Measurements from ENCODE around the gene UVRAG.

Gene UVRAG

GRCh38 chr11:76008474-76008873 is 193.5 kb downstream of the UVRAG start:
- DNase-seq (ENCODE audit: low spot score), result no peak
- in situ Hi-C loops (cut with MboI; ENCODE audit: low sequenced_read_pairs, unreplicated experiment), result no loop called here
- TF ChIP-seq CTCF (IDR thresholded peaks at IDR 0.05; ENCODE audit: borderline replicate concordance, control extremely low read depth, extremely low read depth, insufficient read depth, missing control alignments), result no peak

DNA sequence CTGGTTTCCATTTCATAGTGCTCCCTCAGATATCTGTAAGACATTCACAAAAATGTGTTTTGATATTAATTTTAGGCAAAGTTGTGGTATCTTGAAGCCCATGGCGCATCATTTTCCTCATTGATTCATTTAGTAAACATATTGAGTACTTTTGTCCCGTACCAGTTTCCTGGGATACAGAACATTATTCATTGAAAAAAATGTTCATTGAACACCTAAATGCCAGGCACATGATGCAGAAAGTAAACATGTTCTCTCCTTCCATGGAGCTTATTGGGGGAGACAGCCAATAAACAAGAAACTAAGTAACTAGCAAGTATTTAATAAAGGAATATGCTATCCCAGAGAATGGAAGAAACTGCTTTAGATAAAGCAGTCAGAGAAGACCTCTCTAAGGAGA is 195.0 kb downstream of the UVRAG start:
- TF ChIP-seq CTCF (IDR thresholded peaks at IDR 0.05; ENCODE audit: borderline replicate concordance, control extremely low read depth, extremely low read depth, insufficient read depth, missing control alignments), result no peak
- DNase-seq (ENCODE audit: low spot score), result no peak
- in situ Hi-C loops (cut with MboI; ENCODE audit: low sequenced_read_pairs, unreplicated experiment), result no loop called here

- no peak for TF ChIP-seq CTCF (IDR thresholded peaks at IDR 0.05; ENCODE audit: borderline replicate concordance, control extremely low read depth, extremely low read depth, insufficient read depth, missing control alignments)
- in situ Hi-C loops (cut with MboI; ENCODE audit: low sequenced_read_pairs, unreplicated experiment), result no loop called here
- DNase-seq (ENCODE audit: low spot score), result no peak
These were observed 198.5 kb downstream of the UVRAG start for GRCh38 chr11:76013526-76013925.

DNA sequence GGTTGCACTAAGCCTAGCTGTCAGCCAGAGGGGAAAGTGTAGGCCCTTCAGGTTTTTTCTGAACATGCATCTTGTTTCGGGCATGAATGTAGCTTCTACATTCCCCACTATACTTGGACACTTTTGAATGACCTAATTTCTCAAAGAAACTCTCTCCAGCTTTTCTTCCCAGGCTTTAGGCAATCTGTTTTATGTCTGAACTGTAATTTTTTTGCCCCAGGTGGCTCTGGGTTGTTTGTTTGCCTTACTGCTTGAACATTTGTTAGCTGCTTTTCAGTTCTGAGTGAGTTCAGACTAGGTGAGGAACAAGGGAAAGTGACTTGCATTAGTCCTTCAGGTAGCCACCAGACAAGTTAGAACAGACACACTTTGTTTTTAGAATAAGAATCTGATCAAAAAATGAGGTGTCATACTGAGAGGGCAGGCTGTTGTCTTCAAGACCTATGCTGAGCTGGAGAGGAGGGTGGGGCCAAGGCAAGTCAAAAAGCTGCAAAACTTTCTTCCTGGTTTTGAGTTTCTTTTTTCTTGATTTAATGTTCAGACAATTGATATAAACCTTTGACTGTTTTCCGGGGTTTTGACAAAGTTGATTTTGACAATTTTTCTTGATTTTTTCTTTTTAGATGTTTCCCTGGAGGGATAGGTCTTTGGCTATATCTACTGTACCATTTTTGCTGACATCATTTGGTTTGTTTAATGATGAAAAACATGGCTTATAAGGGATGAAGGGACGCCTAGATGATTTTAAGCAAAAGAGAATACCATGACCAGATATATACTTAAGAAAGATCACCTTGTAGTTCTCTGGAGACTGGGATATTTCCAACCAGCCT is 208.4 kb downstream of the UVRAG start:
- TF ChIP-seq CTCF (IDR thresholded peaks at IDR 0.05; ENCODE audit: borderline replicate concordance, control extremely low read depth, extremely low read depth, insufficient read depth, missing control alignments), result no peak
- DNase-seq (ENCODE audit: low spot score), result no peak
- in situ Hi-C loops (cut with MboI; ENCODE audit: low sequenced_read_pairs, unreplicated experiment), result no loop called here

GRCh38 chr11:76025068-76025467 is 210.1 kb downstream of the UVRAG start:
- TF ChIP-seq CTCF (IDR thresholded peaks at IDR 0.05; ENCODE audit: borderline replicate concordance, control extremely low read depth, extremely low read depth, insufficient read depth, missing control alignments), result no peak
- DNase-seq (ENCODE audit: low spot score), result no peak
- in situ Hi-C loops (cut with MboI; ENCODE audit: low sequenced_read_pairs, unreplicated experiment), result no loop called here

DNA sequence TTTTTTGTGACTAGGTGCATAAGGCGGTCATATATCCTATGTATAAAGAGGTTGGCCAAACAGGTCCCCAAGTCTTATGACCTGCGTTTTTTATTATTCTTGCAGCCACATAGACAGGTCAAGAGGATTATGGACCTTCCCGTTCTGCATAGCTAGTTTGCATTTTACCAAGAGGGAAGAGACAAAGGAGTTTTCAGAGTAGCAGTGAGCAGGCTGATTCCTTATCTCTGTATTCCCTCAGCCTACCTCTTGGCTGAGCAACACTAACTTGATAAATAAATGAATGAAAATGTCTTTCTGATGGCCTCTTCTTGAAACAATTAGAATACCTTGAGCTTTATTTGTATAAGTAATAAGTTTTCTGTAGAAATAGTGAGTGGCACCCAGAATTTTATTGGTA is 210.8 kb downstream of the UVRAG start:
- TF ChIP-seq CTCF (IDR thresholded peaks at IDR 0.05; ENCODE audit: borderline replicate concordance, control extremely low read depth, extremely low read depth, insufficient read depth, missing control alignments), result no peak
- in situ Hi-C loops (cut with MboI; ENCODE audit: low sequenced_read_pairs, unreplicated experiment), result no loop called here
- no peak for DNase-seq (ENCODE audit: low spot score)
